PFSK-1 (cell line): ENCODE results near the gene VBP1.

Experiments used
- FOXP2 ChIP-seq: optimal IDR thresholded peaks from 2 replicates; pipeline ENCODE3; 2011; ENCODE audit warnings: borderline replicate concordance, control low read depth, inconsistent platforms; ENCODE audit not compliant: insufficient read depth; ENCODE audit errors: extremely low read length, extremely low read depth
- POLR2AphosphoS5 ChIP-seq: IDR thresholded peaks from 2 replicates; pipeline ENCODE4 v1.6.1; 2012; ENCODE audit warnings: low read depth, mild to moderate bottlenecking, control low read depth, low read length, moderate library complexity
- REST ChIP-seq, 2 experiments: IDR thresholded peaks; 2 replicates each; pipeline versions ENCODE4 v1.6.1 to v1.8.0; 2011 to 2012; ENCODE audit warnings: low read depth in 2 of 2, low read length in 2 of 2, control low read depth in 1 of 2, inconsistent platforms in 1 of 2, mild to moderate bottlenecking in 1 of 2, moderate library complexity in 1 of 2; ENCODE audit not compliant: insufficient read depth in 1 of 2
- SIN3A ChIP-seq: IDR thresholded peaks from 2 replicates; pipeline ENCODE4 v1.6.1; 2012; ENCODE audit warnings: mild to moderate bottlenecking, low read length, moderate library complexity, borderline replicate concordance; ENCODE audit not compliant: insufficient read depth
- TAF1 ChIP-seq: IDR thresholded peaks from 2 replicates; pipeline ENCODE4 v1.6.1; 2012; ENCODE audit warnings: low read length, control low read depth, borderline replicate concordance; ENCODE audit not compliant: insufficient read depth

Gene VBP1

GRCh38 chrX:155211208-155211607 lies 5.1 kb upstream of the VBP1 start:
- TF ChIP-seq TAF1: no peak
- no peak for TF ChIP-seq FOXP2
- TF ChIP-seq SIN3A: no peak
- no peak for TF ChIP-seq REST (IDR thresholded peaks at IDR 0.05; ENCODE audit: insufficient read depth in 1 of 2, low read depth in 2 of 2, low read length in 2 of 2)
- TF ChIP-seq POLR2AphosphoS5: no peak

GRCh38 chrX:155213731-155214130 lies 2.5 kb upstream of the VBP1 start:
- TF ChIP-seq REST (IDR thresholded peaks at IDR 0.05; ENCODE audit: insufficient read depth in 1 of 2, low read depth in 2 of 2, low read length in 2 of 2) (no peak), TAF1 (no peak), SIN3A (no peak), POLR2AphosphoS5 (no peak), FOXP2 (no peak)

- 0 out of 4 replicates have a peak, but pooled peaks of 1 of the 2 experiments have one; percentile 20 for TF ChIP-seq REST (IDR thresholded peaks at IDR 0.05; ENCODE audit: insufficient read depth in 1 of 2, low read depth in 2 of 2, low read length in 2 of 2)
- TF ChIP-seq TAF1: no peak
Observed at GRCh38 chrX:155215443-155216178, 649 bp upstream of the VBP1 start.

GRCh38 chrX:155216940-155217440 lies 730 bp downstream of the VBP1 start:
- TF ChIP-seq REST (IDR thresholded peaks at IDR 0.05; ENCODE audit: insufficient read depth in 1 of 2, low read depth in 2 of 2, low read length in 2 of 2): no peak
- no peak for TF ChIP-seq FOXP2
- no peak for TF ChIP-seq POLR2AphosphoS5

- TF ChIP-seq SIN3A: no peak
- no peak for TF ChIP-seq TAF1
- no peak for TF ChIP-seq REST (IDR thresholded peaks at IDR 0.05; ENCODE audit: insufficient read depth in 1 of 2, low read depth in 2 of 2, low read length in 2 of 2)
- TF ChIP-seq POLR2AphosphoS5: no peak
- TF ChIP-seq FOXP2: no peak
Observed at GRCh38 chrX:155218777-155219176, 2.5 kb downstream of the VBP1 start.
